ENCODE data around the gene LDB3.

LDB3 gene

DNA sequence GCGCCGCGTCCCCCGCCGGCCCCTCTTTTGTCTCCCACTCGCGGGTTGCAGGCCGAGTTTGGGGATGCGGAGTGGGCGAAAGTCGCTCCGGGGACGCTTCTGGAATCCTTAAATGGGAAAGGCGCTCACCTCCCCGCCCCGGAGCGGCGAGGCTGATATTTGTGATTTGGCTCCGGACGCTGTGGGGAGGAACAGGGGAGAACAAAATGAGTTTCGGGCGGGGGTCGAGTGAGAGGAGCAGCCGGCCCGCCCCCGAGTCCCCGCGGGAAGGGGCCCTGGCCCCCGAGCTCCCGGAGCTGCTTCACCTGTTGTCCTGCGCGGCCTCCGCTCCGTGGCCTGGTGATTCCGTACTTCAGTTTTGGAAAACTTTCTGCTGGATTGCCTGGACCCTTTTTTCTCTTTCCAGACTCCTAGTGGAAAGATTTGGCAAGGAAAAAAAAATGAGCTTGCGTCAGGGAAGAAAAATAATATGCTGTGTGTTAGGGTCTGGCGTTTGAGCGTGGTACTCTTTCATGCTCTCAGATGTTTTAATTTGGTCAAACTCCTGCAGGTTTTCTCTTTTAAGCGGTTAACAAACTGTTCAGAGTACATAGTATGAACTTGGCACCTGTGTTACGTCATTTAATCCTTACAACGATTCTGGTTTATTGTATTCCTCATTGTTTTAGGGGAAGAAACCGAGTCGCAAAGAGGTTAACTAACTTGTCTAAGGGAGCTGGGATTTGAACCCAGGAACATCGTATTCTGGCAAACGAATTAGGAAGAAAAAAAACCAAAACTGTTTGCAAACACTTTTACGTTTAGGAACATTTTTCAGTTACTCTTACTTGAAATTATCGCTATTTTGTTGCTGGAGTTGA lies 89.0 kb downstream of the LDB3 start:
- Histone ChIP-seq H4K5ac (ENCODE audit: low read length) (no peak overlapping the region), H3K27ac (ENCODE audit: low read depth, low read length) (peak overlapping the region; percentile 98), H3K79me1 (ENCODE audit: low read length) (peaks cover 2% of the 10 kb centered on the region), H3K18ac (ENCODE audit: low read length) (peak overlapping the region; percentile 98), H2BK120ac (ENCODE audit: low read depth, low read length) (peak overlapping the region; percentile 89), H3K4me2 (ENCODE audit: low read length) (peak overlapping the region; percentile 63), H3K23ac (ENCODE audit: low read length) (no peak overlapping the region), H3K4me3 (ENCODE audit: low read length) (peak overlapping the region; percentile 82), H3K79me2 (ENCODE audit: control insufficient read depth, insufficient read depth, low read length) (peaks cover 70% of the 10 kb centered on the region), H3K36me3 (ENCODE audit: control insufficient read depth, insufficient read depth, low read length) (no peaks in the 10 kb centered on the region), H3K27me3 (ENCODE audit: insufficient read depth, low read length, poor library complexity) (no peaks in the 10 kb centered on the region), H3K56ac (ENCODE audit: low read length) (peak overlapping the region; percentile 96), H3K4ac (ENCODE audit: low read depth, low read length) (peak overlapping the region; percentile 98), H4K8ac (ENCODE audit: low read depth, low read length) (peak overlapping the region; percentile 94), H2BK5ac (ENCODE audit: low read length) (peak overlapping the region; percentile 52), H3K4me1 (ENCODE audit: control insufficient read depth, low read depth, low read length) (peaks cover 9% of the 10 kb centered on the region), H2BK15ac (replicated peaks; ENCODE audit: low read depth) (peak overlapping the region; percentile 20), H3K9ac (ENCODE audit: low read length) (peak overlapping the region; percentile 94), H2AK5ac (ENCODE audit: low read length) (no peak overlapping the region)
- DNase-seq, result peak; percentile 50
- no CpG with 5 or more reads among the region's 47 CpGs for WGBS (ENCODE audit: extremely low coverage, insufficient coverage, low lambda C conversion rate)

DNA sequence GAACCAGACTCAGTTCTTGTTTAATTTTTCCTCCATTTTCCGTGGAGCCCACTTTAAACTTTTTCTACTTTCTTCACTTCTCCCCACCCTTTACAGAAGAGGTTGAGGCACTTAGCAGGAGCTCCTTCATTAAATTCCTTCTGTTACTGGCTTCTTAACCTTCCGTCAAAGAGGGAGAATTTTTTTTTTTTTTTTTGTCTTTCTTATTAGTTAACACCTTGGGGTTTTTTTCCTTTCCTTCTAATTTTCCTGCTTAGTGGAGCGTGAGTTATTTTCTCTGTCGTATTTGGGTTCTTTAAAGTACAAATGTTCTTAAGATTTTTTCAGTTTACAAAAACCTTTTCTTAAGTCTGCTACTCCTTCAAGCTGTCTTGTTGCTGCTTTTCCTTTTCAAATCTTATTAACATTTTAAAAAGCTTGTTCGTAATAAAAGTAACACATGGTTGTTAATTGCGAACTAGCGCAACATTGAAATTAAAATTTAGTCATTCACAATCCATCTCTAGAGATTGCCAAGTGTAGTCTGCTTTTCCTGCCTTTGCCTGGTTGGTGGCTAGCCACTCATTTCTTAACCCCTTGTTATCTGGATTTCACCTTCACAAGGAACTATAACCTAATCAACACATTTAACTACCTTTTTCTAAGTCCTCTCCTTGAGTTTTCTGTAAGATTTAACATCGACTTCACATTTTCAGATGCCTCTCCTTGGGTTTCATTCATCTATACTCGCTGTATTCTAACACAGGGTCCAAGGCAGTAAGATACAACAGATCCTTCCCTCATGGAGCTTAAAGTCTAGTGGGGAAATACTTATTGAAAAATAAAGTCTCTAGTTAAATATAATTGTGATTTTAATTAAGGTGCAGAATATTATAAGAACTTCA lies 90.1 kb downstream of the LDB3 start:
- Histone ChIP-seq H3K4me2 (ENCODE audit: low read length) (peak overlapping the region; percentile 56), H3K23ac (ENCODE audit: low read length) (no peak overlapping the region), H2BK120ac (ENCODE audit: low read depth, low read length) (no peak overlapping the region), H3K4me3 (ENCODE audit: low read length) (peak overlapping the region; percentile 68), H3K18ac (ENCODE audit: low read length) (no peak overlapping the region), H3K27me3 (ENCODE audit: insufficient read depth, low read length, poor library complexity) (no peaks in the 10 kb centered on the region), H3K27ac (ENCODE audit: low read depth, low read length) (no peak overlapping the region), H3K79me1 (ENCODE audit: low read length) (peaks cover 2% of the 10 kb centered on the region), H2BK5ac (ENCODE audit: low read length) (no peak overlapping the region), H2BK15ac (replicated peaks; ENCODE audit: low read depth) (no peak overlapping the region), H3K79me2 (ENCODE audit: control insufficient read depth, insufficient read depth, low read length) (peaks cover 77% of the 10 kb centered on the region), H3K36me3 (ENCODE audit: control insufficient read depth, insufficient read depth, low read length) (no peaks in the 10 kb centered on the region), H3K4ac (ENCODE audit: low read depth, low read length) (no peak overlapping the region), H3K9ac (ENCODE audit: low read length) (peak overlapping the region; percentile 94), H3K56ac (ENCODE audit: low read length) (peak overlapping the region; percentile 81), H4K5ac (ENCODE audit: low read length) (no peak overlapping the region), H4K8ac (ENCODE audit: low read depth, low read length) (no peak overlapping the region), H3K4me1 (ENCODE audit: control insufficient read depth, low read depth, low read length) (peaks cover 9% of the 10 kb centered on the region), H2AK5ac (ENCODE audit: low read length) (no peak overlapping the region)
- WGBS (ENCODE audit: extremely low coverage, insufficient coverage, low lambda C conversion rate), result no CpG with 5 or more reads among the region's 9 CpGs
- peak; percentile 66 for DNase-seq

DNA sequence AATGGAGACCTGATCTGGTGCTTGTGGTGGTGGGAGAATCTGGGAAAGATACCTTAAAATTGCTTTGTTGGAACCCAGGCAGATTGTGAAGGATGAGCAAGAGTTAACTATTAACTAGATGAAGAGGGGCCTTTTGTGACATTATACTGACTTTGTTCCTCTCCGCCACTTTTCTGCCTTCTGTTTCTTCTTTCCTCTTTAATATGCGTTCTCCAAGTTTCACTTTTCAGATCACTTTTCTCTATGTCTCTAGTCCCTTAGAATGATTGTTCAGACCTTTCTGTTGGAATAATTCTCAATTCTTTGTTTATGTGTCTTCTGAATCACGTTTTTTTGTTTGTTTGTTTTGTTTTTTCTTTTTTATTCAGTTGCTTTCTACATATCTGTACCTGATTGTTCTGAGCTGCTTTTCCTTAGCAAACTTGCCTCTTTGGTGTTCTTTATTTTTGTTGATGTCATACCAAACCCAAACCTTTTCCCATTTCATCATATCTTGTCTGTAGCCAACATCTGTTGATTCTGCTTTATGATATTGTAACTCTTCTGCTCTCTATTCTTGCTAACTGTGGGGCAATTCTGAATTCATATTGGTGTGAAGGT lies 90.9 kb downstream of the LDB3 start:
- H3K36me3 ChIP-seq (ENCODE audit: control insufficient read depth, insufficient read depth, low read length), result no peaks in the 10 kb centered on the region
- H3K79me2 ChIP-seq (ENCODE audit: control insufficient read depth, insufficient read depth, low read length), result peaks cover 74% of the 10 kb centered on the region
- H3K9ac ChIP-seq (ENCODE audit: low read length), result peak overlapping the region; percentile 94
- H3K27me3 ChIP-seq (ENCODE audit: insufficient read depth, low read length, poor library complexity), result no peaks in the 10 kb centered on the region
- no peak for DNase-seq
- H3K4me2 ChIP-seq (ENCODE audit: low read length), result peak overlapping the region; percentile 48
- H3K4me3 ChIP-seq (ENCODE audit: low read length), result peak overlapping the region; percentile 29
- no peaks in the 10 kb centered on the region for H3K79me1 ChIP-seq (ENCODE audit: low read length)
- no peak overlapping the region for H3K27ac ChIP-seq (ENCODE audit: low read depth, low read length)
- H2BK5ac ChIP-seq (ENCODE audit: low read length), result no peak overlapping the region
- no CpG with 5 or more reads among the region's 3 CpGs for WGBS (ENCODE audit: extremely low coverage, insufficient coverage, low lambda C conversion rate)
- no peak overlapping the region for H4K8ac ChIP-seq (ENCODE audit: low read depth, low read length)
- peak overlapping the region; percentile 78 for H3K56ac ChIP-seq (ENCODE audit: low read length)
- no peak overlapping the region for H2AK5ac ChIP-seq (ENCODE audit: low read length)
- H3K23ac ChIP-seq (ENCODE audit: low read length), result no peak overlapping the region
- H2BK15ac ChIP-seq (replicated peaks; ENCODE audit: low read depth), result no peak overlapping the region
- H3K4me1 ChIP-seq (ENCODE audit: control insufficient read depth, low read depth, low read length), result peaks cover 5% of the 10 kb centered on the region
- no peak overlapping the region for H3K4ac ChIP-seq (ENCODE audit: low read depth, low read length)
- H3K18ac ChIP-seq (ENCODE audit: low read length), result no peak overlapping the region
- H4K5ac ChIP-seq (ENCODE audit: low read length), result no peak overlapping the region
- H2BK120ac ChIP-seq (ENCODE audit: low read depth, low read length), result no peak overlapping the region

DNA sequence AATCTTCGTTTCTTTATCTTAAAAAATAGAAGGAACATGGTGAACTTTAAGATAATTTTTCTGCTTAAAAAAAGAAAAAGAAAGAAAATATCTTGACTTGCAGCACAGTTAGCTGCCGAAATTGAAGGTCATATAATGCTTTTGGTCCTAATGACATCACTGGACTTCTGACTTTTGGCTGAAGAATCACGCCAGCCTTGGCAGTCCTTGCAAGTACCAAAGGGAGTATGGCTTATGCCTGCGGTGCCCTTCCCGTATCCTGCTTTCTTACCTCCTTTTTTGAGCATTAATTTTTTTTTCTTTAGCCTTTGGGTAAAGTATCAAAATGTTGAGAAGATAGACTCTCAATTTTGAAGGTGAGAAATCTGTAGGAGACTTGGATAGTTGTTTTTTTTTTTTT lies 95.1 kb downstream of the LDB3 start:
- Histone ChIP-seq H2BK120ac (ENCODE audit: low read depth, low read length) (no peak overlapping the region), H2AK5ac (ENCODE audit: low read length) (no peak overlapping the region), H3K27me3 (ENCODE audit: insufficient read depth, low read length, poor library complexity) (no peaks in the 10 kb centered on the region), H3K4me1 (ENCODE audit: control insufficient read depth, low read depth, low read length) (peaks cover 10% of the 10 kb centered on the region), H2BK15ac (replicated peaks; ENCODE audit: low read depth) (no peak overlapping the region), H3K18ac (ENCODE audit: low read length) (no peak overlapping the region), H2BK5ac (ENCODE audit: low read length) (no peak overlapping the region), H3K79me1 (ENCODE audit: low read length) (no peaks in the 10 kb centered on the region), H4K5ac (ENCODE audit: low read length) (no peak overlapping the region), H3K4ac (ENCODE audit: low read depth, low read length) (no peak overlapping the region), H3K79me2 (ENCODE audit: control insufficient read depth, insufficient read depth, low read length) (peaks cover 85% of the 10 kb centered on the region), H3K56ac (ENCODE audit: low read length) (no peak overlapping the region), H4K8ac (ENCODE audit: low read depth, low read length) (no peak overlapping the region), H3K9ac (ENCODE audit: low read length) (no peak overlapping the region), H3K4me3 (ENCODE audit: low read length) (no peak overlapping the region), H3K27ac (ENCODE audit: low read depth, low read length) (no peak overlapping the region), H3K36me3 (ENCODE audit: control insufficient read depth, insufficient read depth, low read length) (no peaks in the 10 kb centered on the region), H3K4me2 (ENCODE audit: low read length) (no peak overlapping the region), H3K23ac (ENCODE audit: low read length) (no peak overlapping the region)
- no peak for DNase-seq
- WGBS (ENCODE audit: extremely low coverage, insufficient coverage, low lambda C conversion rate), result no CpG with 5 or more reads among the region's 5 CpGs

DNA sequence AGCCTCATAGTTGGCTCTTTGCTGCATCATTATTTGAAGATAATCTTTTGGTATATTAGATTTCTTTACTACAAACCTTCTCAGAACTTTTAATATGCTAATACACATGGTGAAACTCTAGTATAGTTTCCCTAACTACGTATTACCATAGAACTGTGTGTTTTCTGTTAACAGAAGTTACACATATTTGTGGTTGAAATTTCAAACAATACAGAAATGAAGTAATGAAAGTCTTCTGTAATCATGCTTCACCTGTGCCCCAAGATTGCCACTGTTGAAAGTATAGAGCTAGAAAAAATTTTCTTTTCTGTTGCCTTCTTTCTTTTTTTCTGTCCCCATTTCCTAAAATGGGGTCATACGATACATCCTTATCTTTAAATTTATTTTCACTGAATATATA lies 97.2 kb downstream of the LDB3 start:
- Histone ChIP-seq H3K18ac (ENCODE audit: low read length) (no peak overlapping the region), H3K56ac (ENCODE audit: low read length) (no peak overlapping the region), H2AK5ac (ENCODE audit: low read length) (no peak overlapping the region), H3K4me2 (ENCODE audit: low read length) (no peak overlapping the region), H3K27me3 (ENCODE audit: insufficient read depth, low read length, poor library complexity) (no peaks in the 10 kb centered on the region), H2BK15ac (replicated peaks; ENCODE audit: low read depth) (no peak overlapping the region), H3K23ac (ENCODE audit: low read length) (no peak overlapping the region), H2BK120ac (ENCODE audit: low read depth, low read length) (no peak overlapping the region), H3K9ac (ENCODE audit: low read length) (no peak overlapping the region), H3K4ac (ENCODE audit: low read depth, low read length) (no peak overlapping the region), H2BK5ac (ENCODE audit: low read length) (no peak overlapping the region), H3K4me3 (ENCODE audit: low read length) (no peak overlapping the region), H3K36me3 (ENCODE audit: control insufficient read depth, insufficient read depth, low read length) (no peaks in the 10 kb centered on the region), H4K5ac (ENCODE audit: low read length) (no peak overlapping the region), H4K8ac (ENCODE audit: low read depth, low read length) (no peak overlapping the region), H3K79me1 (ENCODE audit: low read length) (no peaks in the 10 kb centered on the region), H3K27ac (ENCODE audit: low read depth, low read length) (no peak overlapping the region), H3K4me1 (ENCODE audit: control insufficient read depth, low read depth, low read length) (peaks cover 16% of the 10 kb centered on the region), H3K79me2 (ENCODE audit: control insufficient read depth, insufficient read depth, low read length) (peaks cover 86% of the 10 kb centered on the region)
- WGBS (ENCODE audit: extremely low coverage, insufficient coverage, low lambda C conversion rate), result no CpG with 5 or more reads among the region's 2 CpGs
- DNase-seq, result no peak
